ENCODE measurements around the gene LRCH4. TPM values are rescaled to one million over a fixed set of nuclear protein-coding genes. Genes with fewer than 3 reads are reported as not detected.

Gene LRCH4
- total and polyA plus RNA-seq, 2 of the 13 experiments (the other 11 are each of a cell fraction or from before 2014, with no cell fraction given) = 7.0 to 9.3 TPM

GRCh38 chr7:100612730-100613390, 26.9 kb upstream of the LRCH4 start (continued):
- TF ChIP-seq AKNA (CRISPR knock-in tag; IDR thresholded peaks at IDR 0.05; ENCODE audit: borderline replicate concordance) (no peak), ZNF782 (CRISPR knock-in tag; IDR thresholded peaks at IDR 0.05; ENCODE audit: borderline replicate concordance) (no peak), MTERF4 (CRISPR knock-in tag; IDR thresholded peaks at IDR 0.05) (0 out of 2 replicates have a peak, but pooled peaks have one; percentile 71), ASH2L (IDR thresholded peaks at IDR 0.05; ENCODE audit: insufficient read length, low read depth, low read length) (peak; percentile 10), ZNF557 (CRISPR knock-in tag; IDR thresholded peaks at IDR 0.05) (no peak), SAP130 (CRISPR knock-in tag; IDR thresholded peaks at IDR 0.05; ENCODE audit: low read depth) (peak; percentile 52; the same call in 1 of the 2 replicates), MYC (CRISPR knock-in tag; IDR thresholded peaks at IDR 0.05; ENCODE audit: borderline replicate concordance) (no peak), TIGD3 (CRISPR knock-in tag; IDR thresholded peaks at IDR 0.05; ENCODE audit: borderline replicate concordance) (no peak), ESRRA (CRISPR knock-in tag; IDR thresholded peaks at IDR 0.05; ENCODE audit: low read depth) (no peak), HHEX (CRISPR knock-in tag; IDR thresholded peaks at IDR 0.05) (no peak), ZNF331 (CRISPR knock-in tag; IDR thresholded peaks at IDR 0.05) (no peak), ZNF619 (CRISPR knock-in tag; IDR thresholded peaks at IDR 0.05) (no peak), ZNF777 (CRISPR knock-in tag; IDR thresholded peaks at IDR 0.05) (peak; percentile 74), ZNF597 (CRISPR knock-in tag; IDR thresholded peaks at IDR 0.05) (no peak), ZNF639 (CRISPR knock-in tag; conservative IDR thresholded peaks at IDR 0.05) (0 out of 2 replicates have a peak, but pooled peaks have one; percentile 43), RFX3 (CRISPR knock-in tag; IDR thresholded peaks at IDR 0.05) (no peak), ZNF550 (CRISPR knock-in tag; IDR thresholded peaks at IDR 0.05; ENCODE audit: borderline replicate concordance) (no peak)

Measured in HepG2 (cell line).